OCI-LY7 (cell line): Measurements from ENCODE around the gene SCGB1D4. TPM values are rescaled to one million over a fixed set of nuclear protein-coding genes. Genes with fewer than 3 reads are reported as not detected.

Source experiments
- BruUV-seq: library from RNA; stranded (reverse); fragments of 400-500 nt; replicated peaks from 2 replicates; lab custom pipeline; 2021; lab: Mats Ljungman, UMichigan
- CTCF ChIA-PET: fragments of 300-600 bp; sonication (Branson Sonifier 250); formaldehyde crosslinking; loops from one replicate; lab custom pipeline; 2022; ENCODE audit warnings: antibody characterized with exemption; ENCODE audit not compliant: unreplicated experiment; lab: Charles Lee
- POLR2A ChIA-PET: fragments of 300-600 bp; sonication (Branson Sonifier 250); formaldehyde crosslinking; loops from one replicate; lab custom pipeline; 2022; ENCODE audit warnings: antibody characterized with exemption; lab: Charles Lee
- DNase-seq: peaks from one replicate; pipeline ENCODE4 v3.0.0-alpha.2; 2015; ENCODE audit warnings: low spot score
- H2AFZ ChIP-seq: fragments of 200-600 bp; sonication (generic), shearing (Covaris generic); 2 replicates; pipeline ENCODE4 v1.6.1; 2014; ENCODE audit warnings: mild to moderate bottlenecking, antibody characterized with exemption, low read length, moderate library complexity
- H3K27ac ChIP-seq: fragments of 200-600 bp; sonication (generic); 2 replicates; pipeline ENCODE4 v1.5.1; 2014; ENCODE audit warnings: mixed run types, low read depth, mild to moderate bottlenecking, moderate library complexity, low read length, inconsistent platforms; ENCODE audit not compliant: poor library complexity, severe bottlenecking
- H3K36me3 ChIP-seq: fragments of 200-600 bp; sonication (generic); 2 replicates; pipeline ENCODE4 v1.6.1; 2014; ENCODE audit warnings: mild to moderate bottlenecking, antibody characterized with exemption, low read length, moderate library complexity, mixed read lengths; ENCODE audit not compliant: insufficient read depth
- H3K4me1 ChIP-seq: fragments of 200-600 bp; sonication (generic); 2 replicates; pipeline ENCODE4 v1.5.1; 2014; ENCODE audit warnings: mild to moderate bottlenecking, low read length; ENCODE audit not compliant: insufficient read depth, poor library complexity, severe bottlenecking
- H3K4me2 ChIP-seq: fragments of 200-600 bp; sonication (generic); 2 replicates; pipeline ENCODE4 v1.6.1; 2014; ENCODE audit warnings: mild to moderate bottlenecking, low read length
- H3K4me3 ChIP-seq: fragments of 200-600 bp; sonication (generic); 2 replicates; pipeline ENCODE4 v1.5.1; 2014; ENCODE audit warnings: mild to moderate bottlenecking, low read depth, low read length; ENCODE audit not compliant: poor library complexity, severe bottlenecking
- H3K79me2 ChIP-seq: fragments of 200-600 bp; sonication (generic); 2 replicates; pipeline ENCODE4 v1.6.1; 2016; ENCODE audit warnings: low read depth, mild to moderate bottlenecking, low read length, moderate library complexity, mixed read lengths; ENCODE audit not compliant: insufficient read depth
- H3K9me2 ChIP-seq: fragments of 200-600 bp; sonication (generic); 2 replicates; pipeline ENCODE4 v1.6.1; 2016; ENCODE audit warnings: mild to moderate bottlenecking, low read length, mixed read lengths; ENCODE audit not compliant: insufficient read depth
- H3K9me3 ChIP-seq: fragments of 200-600 bp; sonication (generic); 2 replicates; pipeline ENCODE4 v1.6.1; 2014; ENCODE audit warnings: mild to moderate bottlenecking, mixed run types, low read length, mixed read lengths
- H4K20me1 ChIP-seq: fragments of 200-600 bp; sonication (generic); 2 replicates; pipeline ENCODE4 v1.6.1; 2014; ENCODE audit warnings: mild to moderate bottlenecking, antibody characterized with exemption, low read length, moderate library complexity, mixed read lengths; ENCODE audit not compliant: insufficient read depth
- CTCF ChIP-seq: fragments of 200-600 bp; sonication (generic); conservative IDR thresholded peaks from 2 replicates; pipeline ENCODE4 v1.5.1; 2014; ENCODE audit warnings: mild to moderate bottlenecking, antibody characterized with exemption, low read length, moderate library complexity, mixed read lengths
- EZH2phosphoT487 ChIP-seq: fragments of 200-600 bp; sonication (generic); IDR thresholded peaks from 2 replicates; pipeline ENCODE4 v1.6.1; 2018; ENCODE audit warnings: low read depth, borderline replicate concordance, mild to moderate bottlenecking, mixed run types, antibody characterized with exemption, low read length, moderate library complexity, mixed read lengths
- intact Hi-C: fragments of 100-400 bp; cut with micrococcal nuclease; formaldehyde crosslinking; loops from one replicate; pipeline ENCODE4 v1.10.0; 2022; ENCODE audit not compliant: unreplicated experiment
- total RNA-seq, 2 experiments: library from RNA; depleted of rRNA in 1 of 2; stranded (reverse); fragments of >200 nt in 1 of 2; shearing (Covaris generic) in 1 of 2; gene quantifications; 2 replicates each; pipeline ENCODE4 v1.2.3, GENCODE V29; 2014 to 2022

SCGB1D4 gene
- total RNA-seq, 2 experiments from 2014 or later, result not detected

GRCh38 chr11:62341588-62341987 is 42.7 kb upstream of the SCGB1D4 start:
- no peak for TF ChIP-seq EZH2phosphoT487
- no peak for TF ChIP-seq CTCF
- Histone ChIP-seq H3K27ac (no peak overlapping the region), H2AFZ (no peak overlapping the region), H3K4me2 (no peak overlapping the region), H3K9me2 (no peaks in the 10 kb centered on the region), H3K79me2 (no peaks in the 10 kb centered on the region), H3K4me3 (no peak overlapping the region), H3K9me3 (no peaks in the 10 kb centered on the region), H4K20me1 (no peaks in the 10 kb centered on the region), H3K4me1 (peaks cover 5% of the 10 kb centered on the region), H3K36me3 (no peaks in the 10 kb centered on the region)
- BruUV-seq, result no TSS peak
- CTCF ChIA-PET, result no interaction called here
- POLR2A ChIA-PET, result no interaction called here
- no peak for DNase-seq
- intact Hi-C loops, result loop anchor here (2.0 kb wide), 1 partner anchor 37 kb away; no protein-coding TSS in a partner anchor

- intact Hi-C loops, result loop anchor here (2.0 kb wide), 1 partner anchor 38 kb away; no protein-coding TSS in a partner anchor
- Histone ChIP-seq H3K9me2 (no peaks in the 10 kb centered on the region), H3K9me3 (no peaks in the 10 kb centered on the region), H4K20me1 (no peaks in the 10 kb centered on the region), H3K27ac (no peak overlapping the region), H3K4me2 (no peak overlapping the region), H3K4me3 (no peak overlapping the region), H3K4me1 (peaks cover 5% of the 10 kb centered on the region), H2AFZ (no peak overlapping the region), H3K79me2 (no peaks in the 10 kb centered on the region), H3K36me3 (no peaks in the 10 kb centered on the region)
- POLR2A ChIA-PET, result interaction anchor here (0.6 kb wide), 1 partner anchor 176 kb away, joined by 4 read pairs; no protein-coding TSS in a partner anchor
- BruUV-seq, result no TSS peak
- peak; percentile 58 for DNase-seq
- CTCF ChIA-PET, result no interaction called here
- TF ChIP-seq EZH2phosphoT487, result no peak
- TF ChIP-seq CTCF, result peak; percentile 81
These were observed 41.5 kb upstream of the SCGB1D4 start for GRCh38 chr11:62340269-62340901.

- BruUV-seq, result no TSS peak
- POLR2A ChIA-PET, result interaction anchor here (0.7 kb wide), 1 partner anchor 204 kb away, joined by 5 read pairs; no protein-coding TSS in a partner anchor
These were observed 39.3 kb upstream of the SCGB1D4 start for GRCh38 chr11:62338218-62338617.

More at GRCh38 chr11:62338218-62338617, 39.3 kb upstream of the SCGB1D4 start:
- Histone ChIP-seq H3K4me1 (peaks cover 5% of the 10 kb centered on the region), H2AFZ (peak overlapping the region; percentile 92; the same call in 1 of the 2 replicates), H3K9me2 (no peaks in the 10 kb centered on the region), H3K9me3 (no peaks in the 10 kb centered on the region), H3K36me3 (no peaks in the 10 kb centered on the region), H4K20me1 (no peaks in the 10 kb centered on the region), H3K4me2 (peak overlapping the region; percentile 72), H3K27ac (no peak overlapping the region), H3K79me2 (no peaks in the 10 kb centered on the region), H3K4me3 (peak overlapping the region; percentile 72)
- intact Hi-C loops, result no loop called here
- CTCF ChIA-PET, result interaction anchor here (0.9 kb wide), 1 partner anchor 169 kb away, joined by 3 read pairs; no protein-coding TSS in a partner anchor
- no peak for DNase-seq
- TF ChIP-seq CTCF (no peak), EZH2phosphoT487 (no peak)
